GM21515 (cell line): ENCODE measurements around the gene TGM3.

Experiments used
- ATAC-seq: cut with Tn5 transposase; IDR thresholded peaks from one replicate; pipeline ENCODE4 v1.9.1; 2021; ENCODE audit not compliant: unreplicated experiment

Gene TGM3

DNA sequence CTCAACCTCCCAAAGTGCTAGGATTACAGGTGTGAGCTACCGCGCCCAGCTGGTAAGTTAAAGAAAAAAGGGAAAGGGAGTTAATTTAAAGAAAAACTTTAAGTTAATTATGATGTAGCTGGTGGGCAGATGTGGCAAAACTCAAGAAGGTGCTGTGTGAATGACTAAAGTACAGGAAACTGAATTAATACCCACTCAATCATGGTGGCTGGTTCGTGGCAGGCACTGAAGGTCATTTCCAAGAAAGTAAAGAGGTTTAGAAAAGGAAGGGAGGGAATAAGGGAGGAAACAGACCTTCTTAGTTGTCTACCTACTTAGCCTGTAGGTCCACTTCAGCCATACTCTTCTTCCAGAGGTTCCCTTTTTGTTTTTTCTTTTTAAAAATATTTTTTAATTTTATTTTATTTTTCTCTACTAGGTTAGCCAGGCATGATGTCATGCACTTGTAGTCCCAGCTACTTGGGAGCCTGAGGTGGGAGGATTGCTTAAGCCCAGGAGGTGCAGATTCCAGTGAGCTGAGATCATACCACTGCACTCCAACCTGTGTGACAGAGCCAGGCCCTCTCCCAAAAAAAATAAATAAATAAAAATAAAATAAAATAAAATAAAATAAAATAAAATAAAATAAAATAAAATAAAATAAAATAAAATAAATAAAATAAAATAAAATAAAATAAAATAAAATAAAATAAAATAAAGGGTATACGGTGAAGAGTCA lies 11.9 kb upstream of the TGM3 start:
- ATAC-seq, result no peak

- no peak for ATAC-seq
These were observed 10.6 kb upstream of the TGM3 start for GRCh38 chr20:2285193-2285592.

GRCh38 chr20:2285613-2286012 lies 10.2 kb upstream of the TGM3 start:
- no peak for ATAC-seq

DNA sequence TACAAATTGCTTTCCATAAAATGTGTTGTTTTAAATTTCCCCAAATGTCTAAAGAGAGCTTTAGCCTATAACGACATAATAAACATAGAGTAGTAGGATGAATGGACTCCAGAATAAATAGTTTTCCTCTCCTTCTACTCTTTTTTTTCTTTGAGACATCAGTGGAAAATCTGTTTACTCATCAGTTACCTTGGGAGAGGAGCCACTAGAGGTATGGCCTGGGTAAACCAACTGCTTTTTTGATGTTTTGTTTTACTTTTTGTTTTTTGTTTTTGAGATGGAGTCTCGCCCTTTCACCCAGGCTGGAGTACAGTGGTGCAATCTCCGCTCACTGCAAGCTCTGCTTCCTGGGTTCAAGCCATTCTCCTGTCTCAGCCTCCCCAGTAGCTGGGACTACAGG lies 8.3 kb upstream of the TGM3 start:
- ATAC-seq, result no peak

DNA sequence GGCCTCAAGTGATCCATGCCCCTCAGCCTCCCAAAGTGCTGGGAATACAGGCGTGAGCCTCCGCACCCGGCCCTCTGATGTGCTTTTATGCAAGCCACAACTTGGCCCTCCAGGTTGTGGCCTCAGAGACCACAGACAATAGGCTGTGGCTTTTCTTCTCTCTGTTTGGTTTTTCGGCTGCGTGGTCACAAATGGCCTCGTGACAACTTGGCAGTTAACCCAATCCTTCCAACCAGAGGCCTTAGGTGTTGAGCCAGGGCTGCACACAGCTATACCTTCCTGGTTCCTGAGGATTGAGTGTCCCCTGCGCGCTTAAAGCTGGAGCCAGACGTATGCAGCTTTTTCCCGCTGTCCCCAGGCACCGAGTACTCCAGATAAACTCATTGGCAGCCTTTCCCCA lies 6.3 kb upstream of the TGM3 start:
- peak; percentile 35 for ATAC-seq

- no peak for ATAC-seq
These were observed 5.3 kb upstream of the TGM3 start for GRCh38 chr20:2290486-2290885.

- ATAC-seq, result no peak
These were observed 3.2 kb upstream of the TGM3 start for GRCh38 chr20:2292416-2293110.

DNA sequence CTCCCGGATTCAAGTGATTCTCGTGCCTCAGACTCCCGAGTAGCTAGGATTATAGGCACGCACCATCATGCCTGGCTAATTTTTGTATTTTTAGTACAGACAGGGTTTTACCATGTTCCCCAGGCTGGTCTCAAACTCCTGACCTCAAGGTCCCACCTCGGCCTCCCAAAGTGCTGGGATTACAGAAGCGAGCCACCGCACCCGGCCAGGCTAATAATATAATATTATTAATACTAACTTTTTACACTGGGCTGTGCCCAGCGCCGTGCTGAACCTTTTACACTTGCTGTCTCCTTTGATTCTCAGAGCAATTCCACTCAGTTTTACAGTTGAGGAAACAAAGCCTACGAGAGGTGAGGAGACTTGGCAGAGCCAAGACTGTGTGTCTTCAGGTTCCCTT lies 2.3 kb upstream of the TGM3 start:
- ATAC-seq, result no peak

- no peak for ATAC-seq
These were observed 1.8 kb upstream of the TGM3 start for GRCh38 chr20:2293971-2294370.

GRCh38 chr20:2295286-2295685 lies 515 bp upstream of the TGM3 start:
- ATAC-seq, result no peak

- no peak for ATAC-seq
These were observed 939 bp downstream of the TGM3 start for GRCh38 chr20:2296524-2297356.

GRCh38 chr20:2297357-2297728 lies 1.5 kb downstream of the TGM3 start:
- no peak for ATAC-seq

DNA sequence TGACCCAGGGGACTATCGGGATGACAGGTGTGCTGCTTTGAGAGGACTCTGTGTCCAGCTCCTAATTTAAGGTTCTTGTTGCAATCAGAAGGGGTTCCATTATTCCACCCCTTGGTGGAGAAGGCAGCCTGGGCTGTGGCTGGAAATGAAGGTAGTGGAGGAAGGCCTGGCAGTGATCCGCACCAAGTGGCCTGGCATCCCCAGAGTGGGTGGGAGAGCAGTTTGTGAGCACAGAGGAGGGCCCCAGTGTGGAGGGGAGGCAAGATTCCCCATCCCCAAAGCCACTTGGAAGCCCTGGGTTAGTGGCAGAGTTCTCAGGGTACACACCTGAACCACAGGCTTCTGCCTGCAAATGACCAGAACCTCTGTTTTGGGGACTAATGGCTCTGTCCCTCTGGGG lies 2.3 kb downstream of the TGM3 start:
- ATAC-seq, result no peak

DNA sequence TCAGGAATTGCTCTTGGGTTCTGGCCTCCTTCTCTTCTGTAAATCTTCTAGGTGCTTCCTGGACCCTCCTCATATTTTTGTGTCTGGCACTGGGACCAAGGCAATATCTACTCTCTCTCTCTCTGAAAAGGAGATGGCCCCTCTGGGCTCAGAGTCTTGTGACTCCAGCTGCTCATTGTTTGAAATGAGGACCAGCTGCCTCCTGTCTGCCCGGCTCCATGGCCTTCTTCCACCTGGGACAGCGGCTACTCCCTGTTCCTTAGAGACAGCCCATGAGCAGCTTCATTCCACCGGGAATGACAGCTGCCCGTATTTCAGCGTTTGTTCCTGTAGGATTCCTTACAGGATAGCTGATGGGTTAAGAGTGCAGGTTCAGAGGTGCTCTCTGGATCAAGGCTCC lies 2.9 kb downstream of the TGM3 start:
- no peak for ATAC-seq

DNA sequence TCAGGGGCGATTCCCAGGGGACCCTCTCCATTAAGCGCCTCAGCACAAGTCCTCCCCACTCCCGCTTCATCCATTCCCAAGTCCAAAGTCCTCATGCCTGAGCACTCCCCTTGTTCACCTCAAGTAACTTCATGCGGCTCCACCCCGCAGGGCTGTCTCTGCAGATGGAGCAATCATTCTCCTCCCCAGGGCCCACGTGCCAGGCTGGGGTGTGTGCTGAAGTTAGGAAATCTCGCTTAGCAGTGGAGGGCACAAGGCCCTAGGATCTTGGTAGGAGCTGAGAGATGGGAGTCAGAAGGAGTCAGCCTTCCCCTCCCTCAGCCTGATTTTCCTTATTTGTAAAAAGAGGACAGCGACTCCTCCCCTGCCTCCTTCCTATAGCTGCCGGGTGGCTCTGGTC lies 3.5 kb downstream of the TGM3 start:
- no peak for ATAC-seq

DNA sequence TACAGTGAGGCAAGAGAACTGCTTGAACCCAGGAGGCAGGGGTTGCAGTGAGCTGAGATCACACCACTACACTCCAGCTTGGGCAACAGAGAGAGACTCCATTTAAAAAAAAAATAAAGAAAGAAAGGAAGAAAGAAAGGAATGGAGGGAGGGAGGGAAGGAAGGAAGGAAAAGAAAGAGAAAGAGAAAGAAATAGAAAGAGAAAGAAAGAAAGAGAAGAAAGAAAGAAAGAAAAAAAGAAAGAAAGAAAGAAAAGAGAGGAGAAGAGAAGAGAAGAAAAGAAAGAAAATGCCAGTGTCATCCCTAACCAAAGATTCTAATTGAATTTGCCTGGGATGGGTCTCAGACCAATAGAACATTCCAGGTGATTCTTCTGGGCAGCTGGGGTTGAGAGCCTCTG lies 4.2 kb downstream of the TGM3 start:
- ATAC-seq, result no peak

DNA sequence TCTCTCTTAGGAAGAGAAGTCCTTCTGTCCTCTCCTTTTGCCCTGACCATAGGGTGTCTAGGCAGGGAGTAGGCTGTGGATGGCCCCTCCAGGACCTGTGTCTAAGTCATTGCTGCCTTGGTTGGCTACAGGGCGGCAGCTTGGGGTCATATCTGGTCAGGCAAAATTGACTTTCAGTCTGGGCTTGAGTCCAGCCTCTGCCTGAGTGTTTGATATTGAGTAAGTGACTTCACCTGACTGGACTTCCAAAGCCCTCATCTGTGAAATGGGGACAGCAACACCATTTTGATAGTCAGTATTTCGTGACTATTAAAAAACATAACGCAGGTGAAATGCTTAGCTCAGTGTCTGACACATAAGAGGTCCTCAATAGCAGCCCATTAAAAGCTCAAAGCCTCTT lies 4.6 kb downstream of the TGM3 start:
- no peak for ATAC-seq

DNA sequence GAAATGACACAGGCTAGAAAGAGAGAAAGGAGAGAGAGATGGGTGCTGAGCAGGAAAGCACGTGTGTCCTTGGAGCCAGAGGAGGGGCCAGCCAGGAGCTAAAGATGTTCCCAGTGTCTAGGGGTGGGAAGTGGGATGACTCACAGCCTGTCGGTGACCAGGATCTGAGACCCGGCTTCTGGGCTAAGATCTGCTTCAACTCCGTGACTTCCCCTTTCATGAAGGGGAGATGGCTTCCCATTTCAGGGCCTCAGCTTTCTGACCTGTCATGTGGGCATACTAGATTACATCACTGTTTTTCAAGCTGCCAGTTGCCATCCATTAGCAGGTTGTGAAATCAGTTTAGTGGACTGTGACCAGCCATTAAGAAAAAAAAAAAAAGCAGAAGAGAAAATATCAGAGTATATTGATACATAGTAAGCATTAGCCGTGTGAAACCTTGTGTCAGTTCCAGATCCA lies 5.4 kb downstream of the TGM3 start:
- peak; percentile 82 for ATAC-seq

GRCh38 chr20:2302384-2303060 lies 6.7 kb downstream of the TGM3 start:
- ATAC-seq, result no peak

GRCh38 chr20:2303673-2304072 lies 7.9 kb downstream of the TGM3 start:
- no peak for ATAC-seq

- ATAC-seq, result no peak
These were observed 8.4 kb downstream of the TGM3 start for GRCh38 chr20:2304180-2304579.
